Measurements from ENCODE around the gene SMIM10L1.
A peak's percentile ranks its signal among the peaks of the same experiment; 100 is the strongest.

SMIM10L1 gene

GRCh38 chr12:11171145-11171968, at the start of gene SMIM10L1:
Gene SMIM10L1, plus strand, starts transcription at chr12:11171194. Its CDS starts 163 bp downstream, at chr12:11171357.
- peak; percentile 78 for DNase-seq

- no peak for DNase-seq
Observed at GRCh38 chr12:11130382-11130781, 40.6 kb upstream of the SMIM10L1 start.

- no peak for DNase-seq
Observed at GRCh38 chr12:11130999-11131398, 40.0 kb upstream of the SMIM10L1 start.

- DNase-seq = no peak
Observed at GRCh38 chr12:11133162-11133561, 37.8 kb upstream of the SMIM10L1 start.

- no peak for DNase-seq
Observed at GRCh38 chr12:11133816-11134215, 37.2 kb upstream of the SMIM10L1 start.

- DNase-seq = no peak
Observed at GRCh38 chr12:11134305-11134704, 36.7 kb upstream of the SMIM10L1 start, which contains the start of gene TAS2R30. Gene TAS2R30, minus strand, starts transcription at chr12:11134644. Its CDS starts 400 bp downstream, at chr12:11134244.

- DNase-seq = no peak
Observed at GRCh38 chr12:11136075-11136474, 34.9 kb upstream of the SMIM10L1 start.

GRCh38 chr12:11143352-11143751, 27.6 kb upstream of the SMIM10L1 start:
- DNase-seq = no peak

- DNase-seq = no peak
Observed at GRCh38 chr12:11144297-11144696, 26.7 kb upstream of the SMIM10L1 start.

- DNase-seq = no peak
Observed at GRCh38 chr12:11147420-11147819, 23.6 kb upstream of the SMIM10L1 start.

- DNase-seq = no peak
Observed at GRCh38 chr12:11150832-11151231, 20.2 kb upstream of the SMIM10L1 start.

GRCh38 chr12:11152725-11153124, 18.3 kb upstream of the SMIM10L1 start:
- no peak for DNase-seq

- no peak for DNase-seq
Observed at GRCh38 chr12:11154400-11154925, 16.5 kb upstream of the SMIM10L1 start.

GRCh38 chr12:11158885-11159444, 12.0 kb upstream of the SMIM10L1 start:
- DNase-seq = no peak

- DNase-seq = no peak
Observed at GRCh38 chr12:11162502-11162901, 8.5 kb upstream of the SMIM10L1 start.

- no peak for DNase-seq
Observed at GRCh38 chr12:11164384-11164783, 6.6 kb upstream of the SMIM10L1 start.

GRCh38 chr12:11166300-11166699, 4.7 kb upstream of the SMIM10L1 start:
- no peak for DNase-seq

GRCh38 chr12:11170810-11171144, 217 bp upstream of the SMIM10L1 start:
- DNase-seq = no peak

- DNase-seq = no peak
Observed at GRCh38 chr12:11171969-11172675, 1.1 kb downstream of the SMIM10L1 start.

GRCh38 chr12:11174022-11174421, 3.0 kb downstream of the SMIM10L1 start:
- no peak for DNase-seq

- no peak for DNase-seq
Observed at GRCh38 chr12:11178250-11178649, 7.3 kb downstream of the SMIM10L1 start.

GRCh38 chr12:11182529-11182928, 11.5 kb downstream of the SMIM10L1 start:
- no peak for DNase-seq

- no peak for DNase-seq
Observed at GRCh38 chr12:11183011-11183410, 12.0 kb downstream of the SMIM10L1 start.

GRCh38 chr12:11186837-11187236, 15.8 kb downstream of the SMIM10L1 start, which contains the start of gene TAS2R42:
Gene TAS2R42, minus strand, starts transcription at chr12:11186937. Its CDS starts 0 bp downstream, at chr12:11186937.
- no peak for DNase-seq

All from GDM1 (cell line).